HUES64 (cell line): Measurements from ENCODE around the gene CREB3L2.

Experiments used
- H3K27ac ChIP-seq: 2 replicates; pipeline ENCODE4 v1.7.0; 2013; ENCODE audit warnings: low read depth, low read length, inconsistent platforms
- H3K27me3 ChIP-seq: 2 replicates; pipeline ENCODE4 v1.6.1; 2013; ENCODE audit warnings: mild to moderate bottlenecking, low read length; ENCODE audit not compliant: insufficient read depth
- H3K36me3 ChIP-seq: 2 replicates; pipeline ENCODE4 v1.6.1; 2013; ENCODE audit warnings: mild to moderate bottlenecking, low read length; ENCODE audit not compliant: insufficient read depth
- H3K4me1 ChIP-seq: 2 replicates; pipeline ENCODE4 v1.6.1; 2013; ENCODE audit warnings: mild to moderate bottlenecking, low read length, moderate library complexity; ENCODE audit not compliant: insufficient read depth
- H3K4me3 ChIP-seq: 2 replicates; pipeline ENCODE4 v1.5.1; 2013; ENCODE audit warnings: mild to moderate bottlenecking, low read length, moderate library complexity
- H3K9ac ChIP-seq: 2 replicates; pipeline ENCODE4 v1.6.1; 2013; ENCODE audit warnings: mild to moderate bottlenecking, low read depth, low read length
- H3K9me3 ChIP-seq: 2 replicates; pipeline ENCODE4 v1.6.1; 2013; ENCODE audit warnings: low read depth, low read length; ENCODE audit not compliant: insufficient read depth
- WGBS: fragments of 150-250, 120-280 bp; methylation state at CpG from one replicate; pipeline ENCODE4 v1.1.7; 2013; ENCODE audit warnings: missing lambda C conversion rate; 5-methylcytosine and 5-hydroxymethylcytosine counted together

Gene CREB3L2

DNA sequence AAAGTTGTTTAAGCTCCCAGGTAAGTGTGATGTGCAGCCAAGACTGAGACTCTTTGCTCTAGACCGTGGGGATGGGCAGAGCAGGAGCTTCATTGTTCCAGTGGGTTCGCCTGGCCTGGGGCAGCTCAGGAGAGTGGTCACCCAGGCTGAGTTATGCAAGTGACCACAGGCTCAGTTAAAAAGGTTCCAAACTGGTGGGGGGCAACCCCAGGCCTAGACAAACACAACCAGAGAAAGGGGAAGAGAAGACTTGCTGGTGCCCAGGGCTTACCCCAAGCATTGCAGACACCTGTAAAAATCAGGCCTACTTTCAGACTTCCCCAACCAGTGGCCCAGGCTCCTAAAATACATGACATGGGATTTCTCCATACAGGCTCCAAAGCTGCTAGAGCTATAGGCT is 21.6 kb downstream of the CREB3L2 start:
- Histone ChIP-seq H3K4me3 (no peak overlapping the region), H3K4me1 (peaks cover 25% of the 10 kb centered on the region), H3K9me3 (0 out of 2 replicates have a peak, but pooled peaks cover 2% of the 10 kb centered on the region), H3K27ac (no peak overlapping the region), H3K36me3 (peaks cover 11% of the 10 kb centered on the region; the same call in 1 of the 2 replicates), H3K27me3 (no peaks in the 10 kb centered on the region), H3K9ac (no peak overlapping the region)
- 86% methylated on average over 2 of the region's 2 CpGs for whole genome bisulfite sequencing

DNA sequence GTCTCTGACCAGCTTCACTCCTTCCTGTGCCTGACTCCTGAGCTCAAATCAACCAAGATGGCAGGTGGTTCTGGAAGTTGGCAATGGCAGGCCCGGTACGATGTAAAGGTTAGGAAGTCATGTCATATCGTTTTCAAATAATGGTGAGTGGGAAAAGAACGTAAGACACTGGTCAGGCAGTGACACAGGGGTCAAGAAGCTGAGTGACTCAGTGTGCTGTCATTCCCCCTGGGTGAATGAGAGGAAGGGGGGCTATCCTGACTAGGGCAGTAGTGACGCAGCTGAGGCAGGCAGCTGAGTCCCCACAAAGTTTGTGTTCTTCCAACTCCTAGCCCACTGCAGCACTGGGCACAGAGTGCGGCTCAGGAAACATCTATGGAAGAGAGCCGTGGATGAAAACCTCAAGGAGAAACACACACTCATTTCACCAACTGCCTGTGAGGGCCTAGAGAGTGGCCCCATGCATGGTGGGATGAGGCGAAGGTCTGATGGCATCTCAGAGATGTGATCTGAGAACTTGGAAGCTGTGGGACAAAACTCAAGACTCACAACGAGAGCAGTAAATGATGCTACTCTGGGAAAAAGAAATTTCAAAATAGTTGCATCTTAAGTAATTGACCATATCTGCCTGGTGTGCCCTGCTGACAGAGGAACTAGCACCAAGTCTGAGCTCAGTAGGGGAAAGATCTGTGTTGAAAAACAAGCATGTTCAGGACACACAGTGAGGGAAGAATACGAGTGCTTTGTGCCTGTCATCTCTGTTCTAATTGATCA is 23.2 kb downstream of the CREB3L2 start:
- 87% methylated on average over 10 of the region's 10 CpGs for WGBS
- no peaks in the 10 kb centered on the region for H3K27me3 ChIP-seq
- H3K4me1 ChIP-seq, result peaks cover 22% of the 10 kb centered on the region
- peaks cover 11% of the 10 kb centered on the region; the same call in 1 of the 2 replicates for H3K36me3 ChIP-seq
- no peak overlapping the region for H3K4me3 ChIP-seq
- 0 out of 2 replicates have a peak, but pooled peaks cover 2% of the 10 kb centered on the region for H3K9me3 ChIP-seq
- no peak overlapping the region for H3K9ac ChIP-seq
- H3K27ac ChIP-seq, result no peak overlapping the region

DNA sequence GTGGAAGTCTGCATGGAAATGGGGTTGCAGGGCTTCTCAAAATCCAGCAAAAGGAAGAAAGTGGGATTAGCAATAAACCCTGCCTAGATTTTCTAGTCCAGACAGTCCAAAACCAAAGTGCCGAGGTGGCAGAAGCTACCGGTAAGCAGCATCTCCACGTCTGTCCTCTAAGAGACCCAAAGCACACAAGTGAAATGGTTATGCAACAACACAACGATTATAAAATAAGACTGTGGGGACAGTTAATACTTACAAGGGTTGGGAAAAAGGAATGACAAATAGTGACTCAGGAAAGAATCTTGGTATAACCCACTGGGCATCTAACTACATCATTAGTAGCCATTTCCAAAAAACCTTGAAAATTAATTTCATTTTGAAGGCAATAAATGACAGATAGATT is 24.7 kb downstream of the CREB3L2 start:
- WGBS, result 96% methylated on average over 3 of the region's 4 CpGs
- H3K4me3 ChIP-seq, result no peak overlapping the region
- H3K36me3 ChIP-seq, result peaks cover 2% of the 10 kb centered on the region; the same call in 1 of the 2 replicates
- no peak overlapping the region for H3K27ac ChIP-seq
- H3K27me3 ChIP-seq, result no peaks in the 10 kb centered on the region
- H3K9ac ChIP-seq, result no peak overlapping the region
- peaks cover 22% of the 10 kb centered on the region for H3K4me1 ChIP-seq
- no peaks in the 10 kb centered on the region for H3K9me3 ChIP-seq

DNA sequence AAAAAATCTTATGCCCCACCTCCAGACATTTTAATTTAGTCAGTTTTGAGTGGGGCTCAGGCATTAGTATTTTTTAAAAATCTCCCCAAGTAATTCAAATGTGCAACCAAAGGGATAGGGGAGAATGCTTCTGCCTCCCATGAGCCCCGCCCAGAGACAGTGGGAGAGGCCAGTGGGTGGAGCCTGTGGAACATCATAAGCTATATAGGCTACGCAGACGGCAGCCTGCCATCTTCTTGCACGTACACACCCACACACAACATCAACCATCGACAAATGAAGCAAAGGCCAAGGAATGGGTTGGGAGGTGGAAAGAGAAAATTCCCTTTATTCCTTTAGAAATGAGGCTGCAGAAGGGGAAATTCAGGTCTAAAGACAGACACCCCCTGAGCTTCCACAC is 25.2 kb downstream of the CREB3L2 start:
- no peak overlapping the region for H3K9ac ChIP-seq
- no peak overlapping the region for H3K27ac ChIP-seq
- H3K9me3 ChIP-seq, result no peaks in the 10 kb centered on the region
- H3K4me1 ChIP-seq, result peaks cover 22% of the 10 kb centered on the region
- no peaks in the 10 kb centered on the region for H3K36me3 ChIP-seq
- H3K27me3 ChIP-seq, result no peaks in the 10 kb centered on the region
- WGBS, result 0% methylated on average over 1 of the region's 5 CpGs
- no peak overlapping the region for H3K4me3 ChIP-seq

DNA sequence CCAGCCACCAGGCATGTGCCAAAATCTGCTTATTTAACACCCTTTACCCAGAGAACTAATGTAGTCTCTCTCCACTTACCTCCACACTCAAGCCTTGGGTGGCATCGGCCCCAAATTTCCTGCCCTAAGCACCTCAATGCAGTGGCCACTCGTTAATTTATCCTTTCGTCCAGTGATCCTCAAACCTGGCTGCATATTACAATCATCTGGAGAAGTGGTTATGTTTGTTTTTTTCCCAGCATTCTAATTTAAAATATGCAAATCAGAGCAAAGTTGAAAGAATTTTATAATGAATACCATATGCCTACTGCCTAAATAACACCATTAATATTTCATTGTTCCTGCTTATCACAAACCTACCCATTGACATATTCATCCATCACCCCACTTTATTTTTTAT is 25.7 kb downstream of the CREB3L2 start:
- Histone ChIP-seq H3K9me3 (no peaks in the 10 kb centered on the region), H3K36me3 (no peaks in the 10 kb centered on the region), H3K4me1 (peaks cover 22% of the 10 kb centered on the region), H3K4me3 (no peak overlapping the region), H3K9ac (no peak overlapping the region), H3K27me3 (no peaks in the 10 kb centered on the region), H3K27ac (no peak overlapping the region)
- WGBS, result 88% methylated on average over 3 of the region's 3 CpGs

DNA sequence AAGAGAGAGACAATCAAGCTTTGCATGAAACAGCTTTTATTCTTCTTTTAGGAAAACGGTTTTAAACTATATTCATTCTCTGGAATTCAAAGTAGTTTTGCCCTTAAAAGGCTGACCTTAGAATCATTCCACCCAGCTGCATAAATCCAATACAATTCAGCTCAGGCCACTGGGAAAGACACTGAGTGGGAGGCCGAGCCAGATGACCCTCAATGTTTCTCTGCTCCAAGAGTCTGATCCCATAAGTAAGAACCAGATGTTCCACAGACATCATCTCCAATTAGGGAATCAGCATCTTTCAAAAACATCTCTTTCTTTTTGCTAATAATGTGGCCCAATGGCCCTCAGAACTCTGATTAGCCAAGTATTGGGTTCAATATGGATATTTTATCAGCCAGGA is 26.1 kb downstream of the CREB3L2 start:
- no peaks in the 10 kb centered on the region for H3K27me3 ChIP-seq
- WGBS, result 92% methylated on average over 2 of the region's 2 CpGs
- no peak overlapping the region for H3K4me3 ChIP-seq
- peaks cover 22% of the 10 kb centered on the region for H3K4me1 ChIP-seq
- no peak overlapping the region for H3K27ac ChIP-seq
- H3K9me3 ChIP-seq, result no peaks in the 10 kb centered on the region
- no peaks in the 10 kb centered on the region for H3K36me3 ChIP-seq
- no peak overlapping the region for H3K9ac ChIP-seq

DNA sequence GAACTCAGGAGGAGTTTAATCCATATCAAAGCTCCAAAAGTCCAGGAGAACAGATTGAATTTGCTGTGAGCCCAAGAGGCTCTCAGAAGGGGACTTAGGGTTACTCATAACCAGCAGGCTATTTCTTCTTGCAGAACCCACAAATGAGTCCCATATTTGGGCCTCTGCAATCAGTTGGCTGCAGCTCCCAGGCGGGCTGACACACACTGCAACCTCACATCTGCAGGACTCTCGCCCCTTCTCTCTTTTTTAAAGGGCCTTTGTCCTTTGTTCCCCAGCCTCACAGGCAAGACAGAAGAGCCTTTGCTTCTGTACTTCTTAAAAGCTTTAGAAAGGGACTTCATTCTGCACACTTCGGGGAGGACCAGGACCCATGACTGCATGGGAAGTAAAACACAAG is 26.7 kb downstream of the CREB3L2 start:
- Histone ChIP-seq H3K4me3 (no peak overlapping the region), H3K4me1 (peaks cover 22% of the 10 kb centered on the region), H3K27me3 (no peaks in the 10 kb centered on the region), H3K9ac (no peak overlapping the region), H3K27ac (no peak overlapping the region), H3K36me3 (no peaks in the 10 kb centered on the region), H3K9me3 (no peaks in the 10 kb centered on the region)
- 84% methylated on average over 3 of the region's 3 CpGs for WGBS

DNA sequence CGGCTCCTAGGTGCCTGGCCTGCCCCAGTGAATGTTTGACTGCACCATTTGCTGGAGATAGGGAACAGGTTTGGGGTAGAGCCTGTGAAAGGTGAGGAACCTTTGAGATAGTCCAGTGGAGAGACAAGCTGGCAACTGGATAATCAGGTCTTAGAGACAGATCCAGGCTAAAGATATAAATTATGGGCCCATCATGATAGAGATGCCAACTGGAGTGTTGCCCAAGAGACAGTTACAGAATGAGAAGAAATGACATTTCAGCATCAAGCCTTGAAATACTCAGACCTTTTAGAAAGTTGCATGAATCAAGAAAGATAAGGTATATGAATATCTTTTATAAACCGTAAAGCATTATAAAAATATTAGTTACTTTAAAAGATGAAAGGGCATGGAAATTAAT is 27.1 kb downstream of the CREB3L2 start:
- H3K27ac ChIP-seq, result no peak overlapping the region
- H3K4me1 ChIP-seq, result peaks cover 22% of the 10 kb centered on the region
- H3K9ac ChIP-seq, result no peak overlapping the region
- H3K9me3 ChIP-seq, result no peaks in the 10 kb centered on the region
- H3K27me3 ChIP-seq, result no peaks in the 10 kb centered on the region
- H3K36me3 ChIP-seq, result no peaks in the 10 kb centered on the region
- H3K4me3 ChIP-seq, result no peak overlapping the region
- WGBS, result 95% methylated on average over 1 of the region's 2 CpGs

DNA sequence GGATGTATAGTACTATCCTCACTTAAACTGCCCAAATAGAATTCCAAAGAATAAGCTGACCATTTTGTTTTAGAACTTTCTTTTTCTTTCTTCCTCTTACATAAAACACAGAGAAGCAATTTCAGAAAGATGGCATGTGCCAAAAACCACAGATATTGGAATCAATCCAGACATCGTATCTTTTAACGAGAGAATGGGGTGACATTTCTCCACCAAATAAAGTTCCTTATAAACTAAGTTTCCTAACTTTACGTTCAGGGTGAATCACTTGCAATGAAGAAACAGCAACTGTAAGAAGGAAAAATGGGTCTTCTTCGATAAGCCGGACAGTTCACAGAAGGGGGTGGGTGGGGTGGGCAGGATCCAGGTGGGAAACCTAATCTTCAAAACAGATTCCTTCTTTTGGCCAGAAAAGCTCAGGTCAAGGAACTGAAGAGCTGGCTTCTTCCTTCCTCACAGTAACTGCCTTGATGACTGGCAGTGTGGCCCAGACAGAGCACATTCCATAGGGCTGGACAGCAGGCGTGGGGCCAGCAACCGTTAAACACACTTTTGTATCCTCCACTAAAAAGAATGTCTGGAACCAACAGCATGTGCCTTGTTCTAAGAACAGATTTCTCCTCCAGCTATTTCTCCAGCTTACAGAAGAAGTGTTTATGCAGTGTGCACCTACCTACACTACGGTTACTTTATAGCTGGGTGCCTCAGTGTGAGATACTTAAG is 31.5 kb downstream of the CREB3L2 start:
- H3K9me3 ChIP-seq, result no peaks in the 10 kb centered on the region
- no peak overlapping the region for H3K9ac ChIP-seq
- H3K27me3 ChIP-seq, result no peaks in the 10 kb centered on the region
- no peak overlapping the region for H3K4me3 ChIP-seq
- no peak overlapping the region for H3K27ac ChIP-seq
- no peaks in the 10 kb centered on the region for H3K36me3 ChIP-seq
- 95% methylated on average over 8 of the region's 8 CpGs for WGBS
- peaks cover 22% of the 10 kb centered on the region; the same call in 1 of the 2 replicates for H3K4me1 ChIP-seq

DNA sequence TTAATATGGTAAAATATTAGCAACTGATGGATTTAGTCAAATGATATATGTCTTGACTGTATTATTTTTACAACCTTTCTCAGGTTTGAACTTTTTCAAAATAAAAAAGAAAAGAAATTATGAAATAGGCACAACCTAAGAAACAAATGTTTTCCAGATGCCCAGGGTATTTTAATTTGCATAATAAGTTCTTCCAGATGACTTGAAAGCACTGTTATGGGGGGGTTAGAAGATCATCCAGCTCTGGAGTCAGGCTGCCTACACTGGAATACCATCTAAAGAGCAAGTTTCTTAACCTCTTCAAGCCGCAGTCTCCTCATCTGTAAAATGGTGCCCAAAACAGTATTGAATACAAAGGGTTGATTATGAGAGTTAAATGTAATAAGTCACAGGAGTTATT is 32.1 kb downstream of the CREB3L2 start:
- Histone ChIP-seq H3K4me1 (peaks cover 19% of the 10 kb centered on the region; the same call in 1 of the 2 replicates), H3K9me3 (no peaks in the 10 kb centered on the region), H3K9ac (no peak overlapping the region), H3K27me3 (no peaks in the 10 kb centered on the region), H3K36me3 (no peaks in the 10 kb centered on the region), H3K4me3 (no peak overlapping the region), H3K27ac (no peak overlapping the region)
- 100% methylated on average over 1 of the region's 1 CpG for whole genome bisulfite sequencing

DNA sequence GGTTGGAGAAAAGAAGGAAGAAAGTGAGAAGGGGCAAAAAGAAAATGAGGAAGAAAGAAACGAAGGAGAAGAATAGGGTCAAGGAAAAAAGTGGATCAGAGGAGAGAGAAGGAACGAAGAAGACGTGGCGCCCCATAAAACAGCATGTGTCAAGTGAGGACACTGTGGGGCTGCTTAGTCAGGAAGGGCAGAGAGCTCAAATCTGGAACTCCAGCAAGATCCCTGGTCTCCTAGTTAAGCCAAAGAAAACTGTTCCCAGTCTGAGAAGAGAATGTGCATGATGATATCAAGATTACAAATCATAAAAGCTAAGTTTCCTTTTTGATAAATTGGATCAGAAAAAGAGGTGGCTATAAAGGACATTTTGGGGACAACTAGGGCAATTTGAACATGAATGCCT is 33.0 kb downstream of the CREB3L2 start:
- peaks cover 19% of the 10 kb centered on the region; the same call in 1 of the 2 replicates for H3K4me1 ChIP-seq
- no peaks in the 10 kb centered on the region for H3K36me3 ChIP-seq
- 97% methylated on average over 4 of the region's 4 CpGs for WGBS
- H3K27me3 ChIP-seq, result no peaks in the 10 kb centered on the region
- H3K9me3 ChIP-seq, result no peaks in the 10 kb centered on the region
- H3K4me3 ChIP-seq, result no peak overlapping the region
- H3K9ac ChIP-seq, result no peak overlapping the region
- H3K27ac ChIP-seq, result no peak overlapping the region
